Colonic mucosa (tissue), 4 donors: ENCODE data around the gene RPS23. TPM values are rescaled to one million over a fixed set of nuclear protein-coding genes. Genes with fewer than 3 reads are reported as not detected.

ENCODE experiments used
- DNase-seq: peaks from one replicate; pipeline ENCODE4 v3.0.0-alpha.2; 2020
- H3K27ac ChIP-seq: fragments of 200-600 bp; one replicate; pipeline ENCODE4 v1.8.0; 2021
- H3K27me3 ChIP-seq: fragments of 200-600 bp; one replicate; pipeline ENCODE4 v1.8.0; 2021
- H3K36me3 ChIP-seq: fragments of 200-600 bp; one replicate; pipeline ENCODE4 v1.8.0; 2021
- H3K4me1 ChIP-seq: fragments of 200-600 bp; one replicate; pipeline ENCODE4 v1.8.0; 2021; ENCODE audit warnings: mild to moderate bottlenecking
- H3K4me3 ChIP-seq: fragments of 200-600 bp; one replicate; pipeline ENCODE4 v1.8.0; 2021
- H3K9ac ChIP-seq, 2 donors: one replicate each; pipeline ENCODE4 v1.7.0; 2013; ENCODE audit warnings: control low read depth in 2 of 2, low read depth in 2 of 2, low read length in 2 of 2
- H3K9me3 ChIP-seq: fragments of 200-600 bp; one replicate; pipeline ENCODE4 v1.8.0; 2021
- CTCF ChIP-seq: fragments of 200-600 bp; IDR thresholded peaks from one replicate; pipeline ENCODE4 v1.8.0; 2022; ENCODE audit warnings: antibody characterized with exemption, mild to moderate bottlenecking
- intact Hi-C: fragments of 100-400 bp; cut with DNase I; formaldehyde crosslinking; loops from one replicate; pipeline ENCODE4 v1.14.1; 2022
- total RNA-seq, 2 donors: library from RNA; stranded (reverse); fragmentation: NEBNext Ultra II Directional in 1 of 2; extraction: Animal tissue kit (Norgen Biotek cat#: 25700) in 1 of 2; gene quantifications; one replicate each; pipeline ENCODE4 v1.2.1, GENCODE V29; 2021
- donor health status: healthy.
- donor health status: DM: no; HTN: no; CAD: no.
- donor health status: DM: no; HTN: no; CAD: no.

RPS23 gene
- total RNA-seq, 2 donors from 2014 or later = 1,277 to 1,417 TPM

DNA sequence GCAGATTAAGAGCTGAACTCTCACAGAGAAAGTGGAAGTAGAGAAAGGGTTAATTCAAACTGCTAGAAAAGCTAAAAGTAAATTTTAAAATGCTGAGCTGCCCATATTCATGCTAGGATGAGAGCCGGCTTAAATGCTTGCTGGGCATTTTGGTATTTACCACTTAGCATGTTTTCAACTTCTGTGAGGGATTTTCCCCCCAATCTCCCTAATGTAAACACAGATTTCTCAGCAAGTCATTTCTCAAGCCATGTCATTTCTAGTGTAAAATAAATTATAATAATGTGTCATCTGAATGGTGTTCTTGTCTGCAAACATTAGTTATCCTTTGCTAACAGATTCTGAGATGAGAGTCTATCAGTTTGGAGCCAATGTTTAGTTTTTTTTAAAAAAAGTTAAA lies 22.3 kb downstream of the RPS23 start:
- no peak for DNase-seq
- intact Hi-C loops = no loop called here
- Histone ChIP-seq H3K36me3 (no peaks in the 10 kb centered on the region), H3K27ac (no peak overlapping the region), H3K9me3 (no peaks in the 10 kb centered on the region), H3K9ac (no peak overlapping the region), H3K4me3 (no peak overlapping the region), H3K27me3 (no peaks in the 10 kb centered on the region), H3K4me1 (no peaks in the 10 kb centered on the region)
- no peak for TF ChIP-seq CTCF

DNA sequence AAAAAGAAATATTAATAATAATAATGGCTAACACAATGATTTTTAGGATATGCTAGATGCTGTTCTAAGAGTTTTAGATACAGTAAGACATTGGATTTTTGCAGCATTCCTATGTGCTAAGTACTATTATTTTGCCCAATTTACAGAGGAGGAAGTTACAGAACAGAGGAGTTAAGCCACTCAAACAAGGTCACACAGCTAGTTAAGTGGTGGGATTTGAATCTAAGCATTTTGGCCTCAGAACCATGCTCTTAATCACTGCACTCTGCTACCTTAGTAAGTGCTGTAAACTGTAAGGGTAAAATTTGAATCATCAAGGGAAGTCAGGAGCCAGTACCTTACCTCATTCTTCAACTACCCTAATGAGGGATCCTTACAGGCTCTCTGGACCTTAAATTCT lies 25.4 kb downstream of the RPS23 start:
- TF ChIP-seq CTCF = no peak
- H3K4me3 ChIP-seq = no peak overlapping the region
- H3K27ac ChIP-seq = no peak overlapping the region
- H3K9me3 ChIP-seq = no peaks in the 10 kb centered on the region
- H3K4me1 ChIP-seq = no peaks in the 10 kb centered on the region
- no peaks in the 10 kb centered on the region for H3K36me3 ChIP-seq
- no peaks in the 10 kb centered on the region for H3K27me3 ChIP-seq
- intact Hi-C loops = no loop called here
- DNase-seq = no peak
- H3K9ac ChIP-seq = no peak overlapping the region

GRCh38 chr5:82246960-82247574 lies 31.1 kb downstream of the RPS23 start:
- H3K9me3 ChIP-seq = no peaks in the 10 kb centered on the region
- no peak overlapping the region for H3K9ac ChIP-seq
- no peak for DNase-seq
- H3K27me3 ChIP-seq = no peaks in the 10 kb centered on the region
- H3K36me3 ChIP-seq = no peaks in the 10 kb centered on the region
- H3K27ac ChIP-seq = no peak overlapping the region
- H3K4me3 ChIP-seq = no peak overlapping the region
- no peaks in the 10 kb centered on the region for H3K4me1 ChIP-seq
- intact Hi-C loops = no loop called here
- TF ChIP-seq CTCF = no peak

GRCh38 chr5:82244854-82245635 lies 33.1 kb downstream of the RPS23 start:
- H3K27me3 ChIP-seq = no peaks in the 10 kb centered on the region
- intact Hi-C loops = no loop called here
- no peaks in the 10 kb centered on the region for H3K9me3 ChIP-seq
- no peak overlapping the region for H3K9ac ChIP-seq
- no peak overlapping the region for H3K4me3 ChIP-seq
- no peak for DNase-seq
- no peak for TF ChIP-seq CTCF
- no peaks in the 10 kb centered on the region for H3K4me1 ChIP-seq
- no peaks in the 10 kb centered on the region for H3K36me3 ChIP-seq
- H3K27ac ChIP-seq = no peak overlapping the region

DNA sequence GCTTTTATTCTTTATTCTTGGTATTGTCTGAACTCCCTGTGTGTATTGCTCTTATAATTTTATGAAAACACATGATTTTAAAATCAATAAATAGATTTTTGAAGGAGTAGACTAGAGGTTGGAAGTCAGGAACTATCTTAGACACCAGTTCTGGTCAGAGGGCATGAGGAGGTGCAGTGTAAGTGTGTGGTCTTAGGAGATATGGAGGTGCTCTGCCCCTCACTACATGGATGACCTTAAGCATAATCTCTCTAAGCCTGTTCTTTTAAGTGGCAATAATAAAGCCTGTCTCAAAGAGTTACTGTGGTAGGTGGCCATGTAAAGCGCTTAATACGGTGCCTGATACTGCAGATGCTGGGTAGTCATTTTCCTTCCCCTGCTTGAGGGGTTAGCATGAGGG lies 34.0 kb downstream of the RPS23 start:
- H3K36me3 ChIP-seq = no peaks in the 10 kb centered on the region
- intact Hi-C loops = no loop called here
- H3K27ac ChIP-seq = no peak overlapping the region
- H3K4me3 ChIP-seq = no peak overlapping the region
- no peaks in the 10 kb centered on the region for H3K4me1 ChIP-seq
- H3K9me3 ChIP-seq = no peaks in the 10 kb centered on the region
- TF ChIP-seq CTCF = no peak
- H3K27me3 ChIP-seq = no peaks in the 10 kb centered on the region
- no peak overlapping the region for H3K9ac ChIP-seq
- no peak for DNase-seq
